ENCODE measurements around the gene UNC13D. TPM values are rescaled to one million over a fixed set of nuclear protein-coding genes. Genes with fewer than 3 reads are reported as not detected.

Gene UNC13D
- total and polyA plus RNA-seq, 11 donors: 2.1 to 28.5 (median 5.8) TPM

- intact Hi-C loops (cut with DNase I): loop anchor here in 1 of 10 donors (5.0 kb wide), 1 partner anchor 46 kb away; no protein-coding TSS in a partner anchor
- H3K9me3 ChIP-seq: no peaks in the 10 kb centered on the region
- H3K27me3 ChIP-seq: no peaks in the 10 kb centered on the region
- no peak overlapping the region for H3K27ac ChIP-seq
- no peak for TF ChIP-seq CTCF (IDR thresholded peaks at IDR 0.05)
- no peak for TF ChIP-seq POLR2A (IDR thresholded peaks at IDR 0.05)
- no peak overlapping the region for H3K4me3 ChIP-seq
- peaks cover 0 to 61% (median 0%) of the 10 kb centered on the region in 9 donors for H3K36me3 ChIP-seq
- 58 to 73% (median 69%) methylated on average over 14 to 15 of the region's 15 CpGs for WGBS, 4 donors
- peak in 2 of 4 donors; percentile 59 to 69 for ATAC-seq
- DNase-seq: peak in 1 of 5 donors; percentile 52
- H3K4me1 ChIP-seq: peaks cover 0 to 18% (median 4%) of the 10 kb centered on the region in 12 donors
Measured at GRCh38 chr17:75838410-75838809, 5.8 kb downstream of the UNC13D start.

GRCh38 chr17:75837899-75838298 is 6.3 kb downstream of the UNC13D start:
- intact Hi-C loops (cut with DNase I): loop anchor here in 1 of 10 donors (5.0 kb wide), 1 partner anchor 46 kb away; no protein-coding TSS in a partner anchor
- H3K4me1 ChIP-seq: peaks cover 0 to 21% (median 8%) of the 10 kb centered on the region in 12 donors
- no peak for TF ChIP-seq POLR2A (IDR thresholded peaks at IDR 0.05)
- no peak for TF ChIP-seq CTCF (IDR thresholded peaks at IDR 0.05)
- WGBS, 4 donors: 45 to 53% (median 52%) methylated on average over 7 of the region's 7 CpGs
- no peaks in the 10 kb centered on the region for H3K27me3 ChIP-seq
- peak in 2 of 4 donors; percentile 16 to 24 for ATAC-seq
- no peaks in the 10 kb centered on the region for H3K9me3 ChIP-seq
- no peak overlapping the region for H3K4me3 ChIP-seq
- no peak for DNase-seq
- no peak overlapping the region for H3K27ac ChIP-seq
- H3K36me3 ChIP-seq: peaks cover 0 to 64% (median 0%) of the 10 kb centered on the region in 9 donors

DNA sequence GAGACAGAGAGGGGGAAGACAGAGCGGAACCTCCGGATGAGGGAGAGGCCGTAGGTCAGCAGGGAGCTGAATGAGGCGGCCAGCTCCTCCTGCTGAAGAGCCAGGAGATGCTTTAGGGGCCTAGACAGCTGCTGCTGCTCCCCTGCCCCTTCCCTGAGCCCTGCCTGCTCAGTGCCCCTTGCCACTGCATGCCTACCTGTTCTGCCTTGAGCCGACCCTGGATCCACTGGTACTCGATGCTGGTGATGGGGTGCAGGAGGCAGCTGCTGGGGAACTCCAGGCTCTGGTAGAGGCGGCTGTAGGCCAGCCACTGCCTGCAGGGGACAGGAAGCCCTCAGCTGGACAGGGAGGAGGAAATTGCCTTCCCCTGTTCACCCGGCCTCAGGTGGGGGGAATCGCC is 7.6 kb downstream of the UNC13D start:
- WGBS, 4 donors: 77 to 87% (median 85%) methylated on average over 7 to 9 of the region's 9 CpGs
- peaks cover 0 to 27% (median 15%) of the 10 kb centered on the region in 12 donors for H3K4me1 ChIP-seq
- ATAC-seq (no peak), DNase-seq (no peak)
- intact Hi-C loops (cut with DNase I): loop anchor here in 1 of 10 donors (5.0 kb wide), 1 partner anchor 44 kb away; no protein-coding TSS in a partner anchor
- no peak overlapping the region for H3K4me3 ChIP-seq
- no peak for TF ChIP-seq POLR2A (IDR thresholded peaks at IDR 0.05)
- no peak for TF ChIP-seq CTCF (IDR thresholded peaks at IDR 0.05)
- H3K36me3 ChIP-seq: peaks cover 0 to 57% (median 0%) of the 10 kb centered on the region in 9 donors
- no peaks in the 10 kb centered on the region for H3K9me3 ChIP-seq
- H3K27ac ChIP-seq: no peak overlapping the region
- H3K27me3 ChIP-seq: no peaks in the 10 kb centered on the region

DNA sequence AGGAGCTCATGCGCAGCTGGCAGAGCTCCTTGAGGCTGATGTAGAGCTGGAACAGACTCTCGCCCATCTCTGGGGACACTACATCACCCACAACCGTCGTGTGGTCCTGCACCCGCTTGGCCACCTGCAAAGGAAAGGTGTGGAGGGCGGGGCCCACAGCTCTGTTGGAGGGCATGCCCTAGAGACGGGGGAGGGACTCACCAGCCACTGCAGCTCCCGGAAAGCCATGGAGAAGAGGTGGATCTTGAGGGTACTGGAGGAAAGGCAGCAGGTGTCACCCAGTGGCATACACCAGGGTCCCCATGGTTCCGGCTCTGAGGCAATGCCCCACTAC is 8.6 kb downstream of the UNC13D start:
- Histone ChIP-seq H3K27ac (no peak overlapping the region), H3K4me3 (no peak overlapping the region)
- 86 to 98% (median 91%) methylated on average over 4 to 9 of the region's 9 CpGs for WGBS, 4 donors

More for the DNA sequence above, 8.6 kb downstream of the UNC13D start:
- TF ChIP-seq CTCF (IDR thresholded peaks at IDR 0.05) (no peak), POLR2A (IDR thresholded peaks at IDR 0.05) (no peak)
- ATAC-seq (no peak), DNase-seq (no peak)
- Histone ChIP-seq H3K27me3 (no peaks in the 10 kb centered on the region), H3K36me3 (peaks cover 0 to 61% (median 0%) of the 10 kb centered on the region in 9 donors), H3K9me3 (no peaks in the 10 kb centered on the region), H3K4me1 (peaks cover 0 to 31% (median 15%) of the 10 kb centered on the region in 12 donors)
- intact Hi-C loops (cut with DNase I): loop anchor here in 1 of 10 donors (5.0 kb wide), 1 partner anchor 43 kb away; no protein-coding TSS in a partner anchor

Data from heart left ventricle (tissue), 16 donors.